GM21619 (cell line): ENCODE data around the gene SLIRP.
A peak's percentile ranks its signal among the peaks of the same experiment; 100 is the strongest.
"Not testable (repeated sequence)": the region's sequence is repeated elsewhere in the genome, so short reads cannot be mapped to it uniquely, and the experiment has no call there.

ENCODE experiments used
- ATAC-seq: cut with Tn5 transposase; IDR thresholded peaks from one replicate; pipeline ENCODE4 v1.9.1; 2021; ENCODE audit not compliant: unreplicated experiment

The SLIRP gene

DNA sequence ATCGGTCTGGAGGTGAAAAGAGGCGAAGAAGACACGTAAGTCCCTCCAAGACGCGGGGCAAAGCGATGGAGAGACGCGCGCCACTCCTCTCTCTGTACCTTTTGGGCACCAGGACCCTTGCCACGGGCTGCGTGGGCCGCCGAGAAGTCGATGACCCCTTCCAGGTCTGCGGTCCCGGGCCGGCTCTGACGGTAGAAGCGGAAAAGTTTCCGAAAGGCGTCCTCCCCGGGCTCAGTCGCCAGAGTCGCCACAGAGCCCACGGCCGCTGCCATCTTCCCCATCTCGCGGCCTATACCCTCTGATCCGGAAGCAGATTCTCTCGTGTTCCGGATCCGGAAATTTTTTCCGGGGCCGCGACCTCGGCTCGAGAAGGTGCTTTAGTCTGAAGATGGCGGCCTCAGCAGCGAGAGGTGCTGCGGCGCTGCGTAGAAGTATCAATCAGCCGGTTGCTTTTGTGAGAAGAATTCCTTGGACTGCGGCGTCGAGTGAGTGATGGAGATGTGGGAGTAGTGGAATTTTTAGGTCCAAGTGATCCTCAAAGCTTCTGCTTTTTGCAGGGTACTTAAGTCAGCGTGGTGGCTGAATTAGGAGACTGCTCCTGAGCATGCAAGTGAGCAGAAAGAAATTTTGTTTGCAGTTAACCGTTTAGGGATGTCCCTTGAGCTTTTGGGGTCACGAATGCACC is at the start of gene SLIRP, which contains the start of gene ALKBH1:
Gene SLIRP (plus strand): TSS at position 380 of the 685 bp plus-strand sequence. CDS start 9 bp downstream, at position 389.
Gene ALKBH1 (minus strand): TSS at position 300 of the 685 bp plus-strand sequence. CDS start 19 bp downstream, at position 281.
- ATAC-seq = peak; percentile 98

DNA sequence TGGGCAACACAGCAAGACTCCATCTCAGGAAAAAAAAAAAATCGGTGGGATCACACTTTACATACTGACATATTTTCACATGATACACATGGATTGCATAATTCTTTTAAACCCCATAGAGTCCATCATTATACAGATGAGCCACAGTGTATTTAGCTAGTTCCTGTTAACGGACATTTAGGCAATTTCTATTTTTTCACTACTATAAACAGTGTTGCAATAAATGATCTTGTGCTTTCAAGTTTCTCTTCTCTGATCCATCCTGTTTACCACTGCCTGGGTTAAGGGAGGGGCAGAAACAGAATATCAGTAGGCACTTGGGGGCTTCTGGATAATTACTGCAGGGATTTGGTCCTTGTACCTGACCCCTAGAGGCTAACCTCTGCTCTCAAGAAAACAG is 48.1 kb upstream of the SLIRP start:
- no peak for ATAC-seq

DNA sequence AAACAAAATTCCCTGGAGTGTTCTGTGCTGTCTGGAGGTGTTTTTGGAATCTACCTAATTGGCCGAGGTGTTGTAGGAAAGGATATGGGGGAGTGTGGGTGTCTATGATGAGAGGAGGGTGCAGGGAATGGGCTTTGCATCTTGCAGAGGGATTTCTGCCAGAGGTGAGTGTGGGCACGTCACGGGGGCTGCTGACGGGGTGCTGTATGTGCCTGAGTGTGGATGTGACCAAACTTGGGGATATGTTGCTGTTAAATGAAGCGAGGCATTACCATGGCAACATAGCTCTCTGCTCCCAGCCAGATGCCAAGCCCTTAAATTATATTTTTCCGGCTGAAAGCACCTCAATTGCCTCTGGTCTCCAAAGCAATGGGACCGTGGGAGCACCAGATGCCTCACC is 47.1 kb upstream of the SLIRP start:
- no peak for ATAC-seq

DNA sequence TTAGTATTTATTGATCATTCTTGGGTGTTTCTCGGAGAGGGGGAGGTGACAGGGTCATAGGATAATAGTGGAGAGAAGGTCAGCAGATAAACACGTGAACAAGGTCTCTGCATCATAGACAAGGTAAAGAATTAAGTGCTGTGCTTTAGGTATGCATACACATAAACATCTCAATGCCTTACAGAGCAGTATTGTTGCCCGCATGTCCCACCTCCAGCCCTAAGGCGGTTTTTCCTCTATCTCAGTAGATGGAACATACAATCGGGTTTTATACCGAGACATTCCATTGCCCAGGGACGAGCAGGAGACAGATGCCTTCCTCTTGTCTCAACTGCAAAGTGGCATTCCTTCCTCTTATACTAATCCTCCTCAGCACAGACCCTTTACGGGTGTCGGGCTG is 46.3 kb upstream of the SLIRP start:
- ATAC-seq = not testable (repeated sequence)

DNA sequence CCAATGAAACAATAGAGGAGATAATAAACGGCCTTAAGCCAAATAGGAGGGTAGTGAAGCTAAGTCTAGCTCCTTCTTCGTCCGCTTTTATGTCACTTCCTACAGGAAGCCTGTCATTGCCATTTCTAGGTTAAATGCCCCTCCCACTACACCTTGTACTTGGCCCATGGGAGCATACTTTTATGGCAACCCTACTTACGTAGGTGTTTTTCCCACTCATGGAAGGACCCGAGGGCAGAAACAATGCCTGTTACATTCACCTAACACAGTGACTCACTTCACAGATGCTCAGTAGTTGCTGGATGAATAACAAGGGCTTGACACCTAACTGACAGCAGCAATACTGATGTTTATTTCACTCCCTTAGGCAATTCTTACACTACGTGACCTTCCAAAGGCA is 44.6 kb upstream of the SLIRP start:
- no peak for ATAC-seq

DNA sequence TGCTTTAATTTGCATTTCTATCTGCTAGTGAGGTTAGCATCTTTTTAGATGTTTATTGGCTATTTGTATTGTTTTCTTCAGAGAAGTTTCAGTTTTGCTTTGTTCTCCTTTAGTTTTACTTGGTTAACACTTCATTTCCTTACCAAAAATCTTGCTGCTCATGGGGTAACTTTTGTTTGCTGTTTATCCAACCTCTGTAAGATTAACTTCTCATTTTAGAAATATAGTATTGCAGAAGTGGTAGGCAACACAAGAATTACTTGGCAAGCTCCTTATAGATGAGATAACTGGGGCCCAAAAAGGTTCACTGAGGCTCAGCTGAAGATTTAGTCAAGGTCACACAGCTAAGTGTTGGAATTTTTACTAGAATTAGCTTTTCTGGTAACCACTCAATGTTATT is 40.6 kb upstream of the SLIRP start:
- no peak for ATAC-seq

DNA sequence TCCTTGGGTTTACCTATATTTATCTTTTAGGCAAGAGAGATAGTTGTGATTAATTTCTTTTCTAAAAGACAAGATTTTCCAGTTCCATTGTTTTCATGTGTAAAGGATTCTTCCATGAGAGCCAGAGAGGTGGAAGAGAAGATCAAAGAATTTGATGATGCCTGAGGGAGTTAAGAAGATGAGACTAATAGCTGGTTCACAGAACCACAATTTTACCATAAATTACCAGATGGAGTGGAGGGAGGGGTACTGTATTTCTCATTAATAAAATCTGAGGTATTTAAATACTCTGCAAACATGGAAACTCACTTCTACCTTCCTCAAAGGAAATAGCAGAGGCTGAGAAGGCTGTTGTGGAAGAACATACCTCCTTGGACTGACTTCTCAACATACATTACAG is 34.7 kb upstream of the SLIRP start:
- ATAC-seq = no peak

DNA sequence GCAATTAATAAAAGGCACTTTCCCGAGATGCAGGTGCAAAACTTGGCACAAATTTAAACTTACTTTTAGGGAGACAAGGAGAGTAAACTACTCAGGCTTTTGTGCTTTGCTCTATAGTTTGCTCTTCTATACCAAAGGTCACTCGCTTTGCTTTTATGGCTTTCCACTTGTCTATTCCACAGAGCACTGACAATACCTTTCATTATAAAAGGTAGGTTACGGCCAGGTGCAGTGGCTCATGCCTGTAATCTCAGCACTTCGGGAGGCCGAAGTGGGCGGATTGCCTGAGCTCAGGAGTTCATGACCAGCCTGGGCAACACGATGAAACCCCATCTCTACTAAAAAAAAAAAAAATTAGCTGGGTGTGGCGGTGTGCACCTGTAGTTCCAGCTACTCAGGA is 33.0 kb upstream of the SLIRP start:
- ATAC-seq = no peak

DNA sequence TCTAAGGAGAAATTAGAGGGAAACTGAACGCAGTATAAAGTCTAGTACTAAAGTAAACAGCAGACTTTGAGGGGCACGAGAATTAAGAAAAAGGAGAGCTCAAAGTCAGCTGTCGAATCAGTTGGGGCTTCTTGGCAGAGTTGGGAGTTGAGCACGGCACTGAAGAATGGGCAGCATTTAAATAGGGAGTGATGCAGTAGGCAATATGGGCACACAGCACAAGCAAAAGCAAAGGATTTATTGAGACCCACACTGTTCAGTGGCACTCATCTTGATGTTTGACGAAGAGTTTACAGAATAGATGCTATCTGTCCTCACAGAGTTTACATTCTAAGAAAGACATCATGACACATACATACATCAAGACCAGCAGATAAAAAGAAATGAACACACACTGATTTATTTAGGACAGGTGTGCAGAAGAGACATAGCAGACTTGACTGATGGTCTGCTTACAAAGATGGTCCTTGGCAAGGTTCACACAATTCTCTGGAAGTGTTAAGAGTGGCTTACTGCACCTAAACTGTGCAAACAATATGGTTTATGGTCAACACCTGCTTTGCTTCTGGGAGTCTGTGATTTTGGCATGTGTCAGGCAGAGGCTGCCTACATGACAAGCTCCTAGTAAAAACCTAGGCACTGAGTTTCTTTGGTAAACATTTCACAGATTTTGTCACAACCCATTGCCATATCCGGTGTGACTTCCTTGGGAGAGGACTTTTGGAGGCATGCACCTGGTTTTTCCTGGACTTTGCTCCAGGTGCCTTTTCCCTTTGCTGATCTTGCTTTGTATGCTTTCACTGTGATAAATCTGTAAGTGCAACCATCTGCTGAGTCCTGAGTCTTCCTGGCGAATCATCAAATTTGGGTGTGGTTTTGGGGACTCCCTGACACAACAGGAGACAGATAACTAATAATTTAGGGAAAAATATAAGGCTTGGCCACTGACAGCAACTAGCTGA is 26.4 kb upstream of the SLIRP start:
- no peak for ATAC-seq

DNA sequence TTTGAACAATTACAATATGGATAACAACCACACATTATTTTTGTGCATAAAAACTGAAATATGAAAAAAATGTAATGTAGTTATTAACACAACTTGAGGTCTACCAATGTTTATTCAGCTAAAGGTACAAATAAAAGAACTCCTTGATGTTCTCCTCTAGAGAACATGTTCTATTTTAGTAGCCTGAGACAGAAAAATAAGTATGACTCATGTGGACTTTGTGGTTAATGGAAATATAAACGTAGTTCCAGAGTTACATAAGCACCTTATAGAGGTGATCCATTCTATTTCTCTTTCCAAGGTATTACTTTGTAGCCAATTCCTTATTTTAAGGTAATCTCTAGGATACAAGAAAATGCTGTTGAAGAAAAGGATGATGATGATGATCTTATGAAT is 25.7 kb upstream of the SLIRP start:
- no peak for ATAC-seq

DNA sequence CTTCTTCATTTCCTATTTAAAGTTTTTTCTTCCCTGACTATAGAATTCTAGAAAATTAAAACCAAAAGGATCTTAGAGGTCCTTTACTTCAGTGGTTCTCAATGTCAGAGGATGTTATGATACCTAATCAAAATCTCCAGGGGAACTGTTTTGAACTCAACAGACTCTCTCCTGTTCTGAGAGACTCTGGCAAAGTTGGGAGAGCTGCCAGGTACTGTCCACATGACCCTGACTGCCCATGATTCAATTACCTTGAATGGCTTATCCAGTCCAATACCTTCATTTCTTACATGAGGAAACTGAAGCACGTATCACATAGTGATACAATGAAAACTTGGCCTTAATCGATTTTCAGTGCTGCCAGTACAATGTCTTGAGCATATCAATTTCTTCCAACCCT is 16.6 kb upstream of the SLIRP start:
- ATAC-seq = no peak

DNA sequence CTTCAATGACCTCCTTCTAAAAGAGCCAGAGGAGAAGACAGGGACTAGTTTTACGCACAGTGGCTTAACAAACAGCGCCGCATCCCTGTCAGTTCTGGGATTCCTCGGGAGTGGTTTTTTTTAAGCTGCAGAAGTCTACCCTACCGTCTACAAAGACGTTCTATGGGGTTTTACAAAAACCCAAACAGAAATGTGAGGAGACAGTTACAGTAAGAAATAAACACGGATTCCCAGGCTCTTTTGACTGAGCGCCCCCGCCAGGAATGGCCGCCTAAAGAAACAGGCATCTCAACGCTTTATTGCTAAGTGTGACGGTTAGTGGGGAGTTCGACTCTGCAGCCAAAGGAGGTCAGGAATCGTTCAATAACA is 564 bp upstream of the SLIRP start:
- ATAC-seq = peak; percentile 33

DNA sequence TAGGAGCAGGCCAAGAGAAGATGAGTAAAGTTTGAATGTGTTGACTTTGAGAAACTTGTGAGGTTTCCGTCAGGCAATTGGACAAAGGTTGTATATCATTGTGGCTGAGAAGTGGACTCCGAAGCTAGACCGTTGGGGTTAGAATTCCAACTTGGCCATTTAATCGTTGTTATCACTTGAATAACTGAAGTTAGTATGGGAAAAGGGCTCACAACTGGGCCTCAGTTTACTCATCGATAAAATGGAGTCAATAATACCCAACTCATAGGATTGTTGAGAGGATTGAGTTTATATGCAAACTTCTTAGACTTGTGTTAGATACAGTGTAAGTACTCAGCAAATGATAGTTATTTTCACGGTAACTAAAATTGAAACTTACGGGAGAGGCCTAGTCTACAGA is 846 bp downstream of the SLIRP start:
- no peak for ATAC-seq

DNA sequence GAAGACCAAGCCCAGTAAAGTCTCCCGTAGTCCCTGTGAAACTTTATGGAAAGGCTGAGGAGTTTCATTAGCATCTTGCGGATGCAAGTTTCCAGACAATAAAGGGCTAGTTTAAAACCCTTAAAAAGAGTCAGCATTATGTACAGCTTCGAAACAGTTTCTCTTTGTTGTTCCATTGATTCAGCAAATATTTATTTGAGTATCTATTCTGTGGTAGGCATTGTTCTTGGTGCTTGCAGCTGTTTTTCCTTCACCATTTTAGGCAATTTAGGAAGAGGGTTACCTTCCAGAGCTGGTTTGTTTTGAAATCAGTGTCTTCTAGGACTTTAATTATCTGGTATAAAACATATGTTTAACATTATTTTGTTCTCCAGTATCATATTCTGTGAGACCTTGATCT is 1.5 kb downstream of the SLIRP start:
- ATAC-seq = no peak

DNA sequence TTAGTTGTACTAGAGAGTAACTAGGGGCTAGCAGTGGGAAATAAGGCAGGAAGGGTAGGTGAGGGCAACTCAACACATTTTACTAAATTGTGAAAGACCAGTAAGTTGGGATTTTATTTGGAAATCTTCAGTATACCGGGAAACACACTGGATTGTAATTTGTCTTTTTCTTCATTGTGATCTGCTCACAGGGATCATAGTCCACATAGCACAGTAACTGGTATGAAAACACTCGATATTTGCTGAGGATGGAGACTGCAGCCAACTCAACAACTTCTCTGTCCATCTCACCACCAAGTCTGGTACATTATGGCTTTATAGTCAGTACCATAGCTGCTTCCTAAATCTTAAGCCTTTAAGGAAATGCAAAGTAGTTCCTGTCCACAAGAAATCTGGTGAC is 2.5 kb downstream of the SLIRP start:
- ATAC-seq = no peak

DNA sequence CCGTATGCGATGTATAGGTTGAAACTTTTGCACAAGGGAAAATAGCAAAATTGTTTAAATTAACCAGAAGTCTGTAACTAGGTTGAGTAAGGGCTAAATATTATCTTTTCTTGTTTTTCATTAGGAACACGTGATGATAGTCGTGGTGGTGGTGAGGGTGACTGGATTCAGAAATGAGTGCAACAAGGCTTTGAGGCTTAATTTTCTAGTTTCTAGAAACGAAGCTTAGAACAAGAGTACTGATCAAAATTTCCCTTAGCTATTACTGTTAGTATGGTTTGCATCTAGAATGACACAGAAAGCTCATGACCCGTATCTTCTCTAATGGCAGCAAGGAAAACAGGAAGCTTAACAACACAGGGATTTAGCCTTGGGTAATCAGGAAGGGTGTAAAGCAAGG is 7.0 kb downstream of the SLIRP start:
- no peak for ATAC-seq

DNA sequence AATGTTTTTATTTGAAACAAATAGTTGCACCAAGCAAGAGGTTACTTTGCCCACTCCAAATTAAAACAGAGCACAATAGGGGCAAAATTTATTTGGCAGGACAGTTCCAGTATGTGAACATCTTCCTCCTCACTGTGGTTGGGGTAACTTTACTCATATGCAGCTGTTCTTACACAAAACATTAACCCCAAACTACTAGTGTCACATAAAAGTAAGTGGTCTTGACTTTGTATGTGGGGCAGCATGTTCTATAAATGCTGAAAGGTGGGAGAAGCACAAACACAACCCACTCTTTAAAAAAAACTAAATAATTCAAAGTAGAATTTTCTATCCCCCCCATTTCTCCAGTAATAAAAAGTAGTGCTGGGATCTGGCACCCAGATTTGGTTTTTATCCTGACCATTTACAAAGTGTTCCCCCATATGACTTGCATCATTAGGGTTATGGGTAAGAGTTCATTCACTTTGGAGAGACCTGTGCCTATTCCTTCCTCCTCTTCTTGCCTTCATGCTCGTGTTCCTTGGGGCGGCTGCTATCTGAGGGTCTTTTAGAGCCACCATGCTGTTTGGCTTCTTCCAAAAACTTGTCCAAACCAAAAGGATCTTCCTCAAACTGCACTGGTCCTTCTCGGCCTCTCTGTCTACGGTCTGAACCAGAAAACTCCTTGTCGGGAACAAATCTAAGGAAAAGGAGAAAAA is 9.9 kb downstream of the SLIRP start:
- ATAC-seq = no peak

DNA sequence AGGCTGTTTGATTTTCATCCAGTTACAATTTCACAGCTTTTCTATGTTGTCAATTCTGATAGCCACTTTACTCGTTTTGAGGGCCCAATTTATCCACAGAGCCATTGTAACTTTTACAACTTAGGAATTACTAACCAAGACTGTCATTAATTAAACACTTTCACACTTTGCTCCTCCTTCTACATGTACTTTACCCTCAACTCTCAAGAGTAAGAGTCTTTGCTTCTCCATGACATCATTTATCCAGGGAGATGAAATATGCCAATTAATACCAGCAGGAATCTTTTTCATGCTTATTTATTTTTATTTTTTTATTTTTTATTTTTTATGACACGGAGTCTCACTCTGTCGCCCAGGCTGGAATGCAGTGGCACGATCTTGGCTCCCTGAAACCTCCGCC is 13.5 kb downstream of the SLIRP start:
- ATAC-seq = no peak

DNA sequence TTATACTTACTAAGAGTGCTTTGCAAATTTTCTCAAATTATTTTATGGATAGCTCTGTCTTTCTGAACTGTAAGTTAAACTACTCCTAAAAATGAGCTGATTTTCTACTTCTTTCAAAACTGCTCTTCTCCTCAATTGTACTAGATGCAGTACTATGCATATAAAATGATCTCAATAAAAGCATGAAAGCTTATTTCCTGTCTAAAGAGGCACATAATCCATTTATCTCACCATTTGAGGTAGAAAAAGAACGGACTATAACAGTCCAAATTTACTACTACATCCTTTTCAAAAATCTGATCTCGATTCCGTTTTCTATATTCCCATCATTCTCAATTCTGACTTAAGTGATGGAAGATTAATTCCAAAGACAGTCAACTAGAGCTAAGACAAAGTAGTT is 14.4 kb downstream of the SLIRP start:
- ATAC-seq = no peak

DNA sequence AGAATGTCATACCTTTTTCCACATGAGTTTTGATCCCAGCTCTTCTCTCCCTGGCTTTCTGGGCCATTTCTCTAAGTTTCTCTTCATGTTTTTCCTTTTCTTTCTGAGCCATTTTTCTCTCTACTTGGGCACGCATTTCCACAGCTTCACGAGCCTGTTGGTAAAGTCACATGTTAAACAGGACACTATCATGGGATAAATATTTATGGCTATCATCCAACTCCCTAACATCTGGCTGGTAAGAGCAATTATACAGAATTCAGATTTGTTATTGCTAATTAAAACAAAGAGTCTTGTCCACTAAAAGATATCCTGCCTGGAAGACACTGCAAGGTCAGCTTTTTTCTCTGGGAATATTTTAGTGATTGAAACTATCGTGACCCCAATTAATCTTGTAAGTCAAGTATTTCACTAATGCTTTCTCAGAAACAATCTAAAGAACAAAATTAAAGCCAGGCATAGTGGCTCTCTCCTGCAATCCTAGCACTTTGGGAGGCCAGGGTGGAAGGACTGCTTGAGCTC is 23.1 kb downstream of the SLIRP start:
- no peak for ATAC-seq

DNA sequence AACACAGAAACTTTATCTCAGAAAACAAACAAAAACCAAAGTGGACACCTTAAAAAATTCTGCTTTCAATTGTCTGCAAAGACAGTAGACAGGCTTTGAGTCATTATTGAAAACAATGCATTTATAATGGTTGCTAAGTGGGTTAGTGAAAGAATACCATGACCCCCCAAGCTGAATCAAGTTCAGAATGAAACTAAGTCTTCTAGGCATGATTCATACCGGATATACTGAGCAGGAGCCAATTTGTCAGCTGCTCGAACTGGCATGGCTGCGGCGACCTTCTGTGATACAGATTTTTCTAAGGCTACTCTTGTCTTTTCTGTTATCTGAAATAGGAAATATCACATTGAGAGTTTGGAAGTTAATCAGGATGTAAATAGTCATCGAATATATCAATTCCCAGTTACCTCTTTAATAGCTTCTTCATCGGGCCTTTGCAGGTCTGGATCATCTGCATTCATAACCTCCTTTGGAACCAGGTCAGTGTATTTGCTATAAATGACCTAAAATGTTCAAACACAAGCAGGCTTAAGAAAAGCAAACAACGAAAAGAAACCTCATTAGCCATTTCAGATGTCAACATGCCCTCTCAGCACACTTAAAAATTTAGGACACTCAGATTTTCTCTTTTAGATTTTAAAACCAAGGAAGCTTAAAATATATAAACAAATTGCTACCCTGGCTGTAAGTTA is 30.8 kb downstream of the SLIRP start:
- ATAC-seq = peak; percentile 62
